ENCODE data around the gene ELFN1.

The ELFN1 gene

DNA sequence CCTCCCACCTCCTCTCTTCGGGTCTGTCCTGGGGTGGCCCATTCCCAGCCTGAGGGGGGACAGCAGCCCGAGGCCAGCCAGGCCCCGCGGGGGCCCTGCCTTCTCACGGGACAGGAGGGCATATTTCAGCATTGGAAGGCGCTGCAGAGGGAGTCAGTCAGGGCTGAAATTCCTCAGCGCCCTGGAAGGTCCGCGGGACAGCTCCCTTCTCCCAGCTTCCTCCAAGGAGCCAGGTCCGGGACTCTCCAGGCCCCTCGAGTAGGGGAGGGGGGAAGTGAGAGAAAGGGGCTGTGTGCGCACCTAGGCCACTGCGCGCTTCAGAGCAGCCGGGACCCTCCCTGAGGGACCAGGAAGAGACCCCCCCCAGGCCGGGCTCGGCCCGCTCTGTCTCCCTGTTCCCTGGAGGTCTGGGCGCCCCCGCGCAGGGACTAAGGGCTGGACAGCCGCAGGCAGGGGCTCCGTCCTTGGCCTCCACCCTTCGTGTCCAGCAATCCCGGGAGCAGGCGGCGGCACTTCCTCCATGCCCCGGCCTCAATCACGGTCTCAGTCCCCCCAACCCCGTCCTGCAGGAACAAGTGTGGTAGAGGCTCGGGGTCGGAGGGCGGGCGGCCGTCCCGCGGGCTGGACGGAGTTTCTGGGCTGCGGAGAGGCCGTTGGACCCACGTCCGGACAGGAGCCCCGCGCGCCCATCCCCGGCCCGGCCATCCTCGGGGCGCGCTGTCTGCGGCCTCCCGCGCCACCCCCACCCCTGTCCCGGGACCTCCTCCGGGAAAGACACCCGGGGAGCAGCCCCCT lies 6.0 kb upstream of the ELFN1 start:
- DNase-seq (ENCODE audit: low read depth in 2 of 2) = no peak

DNA sequence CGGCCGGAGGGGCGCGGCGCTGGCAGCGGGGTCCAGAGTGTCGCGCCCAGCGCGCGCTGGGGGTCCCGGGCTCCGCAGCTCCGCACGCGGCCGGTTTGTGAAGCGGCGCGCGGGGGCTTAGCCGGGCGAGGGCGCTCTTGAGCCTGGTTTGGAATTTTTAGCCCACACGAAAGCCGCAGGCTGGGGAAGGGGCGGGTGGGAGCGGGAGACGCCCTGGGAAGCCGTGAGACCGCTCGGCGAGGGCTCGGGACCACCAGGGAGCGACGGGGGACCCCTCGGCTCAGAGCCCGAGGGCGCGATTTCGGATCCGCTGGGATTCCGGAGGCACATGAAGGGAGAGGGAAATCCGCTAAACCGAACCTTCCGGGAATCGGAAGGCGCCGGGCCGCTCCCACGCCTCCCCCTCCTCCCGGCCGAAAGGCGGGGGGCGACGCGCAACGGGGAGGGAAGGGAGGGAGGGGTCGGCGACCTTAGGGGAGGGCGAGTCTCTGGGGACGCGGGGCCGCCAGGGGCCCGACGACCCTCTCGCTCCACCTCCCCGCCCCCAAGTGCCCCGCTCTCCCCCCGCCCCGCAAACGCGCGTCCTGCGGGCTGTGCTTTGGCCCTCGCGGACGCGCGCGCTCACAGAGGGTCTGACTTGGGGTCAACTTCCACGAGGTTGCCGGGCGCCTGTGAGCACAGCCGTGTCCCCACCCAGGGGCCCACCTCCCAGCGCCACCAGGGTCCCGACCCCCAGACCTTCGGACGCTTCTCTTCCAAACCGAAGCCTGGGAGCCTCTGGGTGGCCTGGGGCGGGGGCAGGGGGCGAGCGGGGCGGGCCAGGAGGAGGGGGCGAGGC lies 5.1 kb upstream of the ELFN1 start:
- DNase-seq (ENCODE audit: low read depth in 2 of 2) = no peak

DNA sequence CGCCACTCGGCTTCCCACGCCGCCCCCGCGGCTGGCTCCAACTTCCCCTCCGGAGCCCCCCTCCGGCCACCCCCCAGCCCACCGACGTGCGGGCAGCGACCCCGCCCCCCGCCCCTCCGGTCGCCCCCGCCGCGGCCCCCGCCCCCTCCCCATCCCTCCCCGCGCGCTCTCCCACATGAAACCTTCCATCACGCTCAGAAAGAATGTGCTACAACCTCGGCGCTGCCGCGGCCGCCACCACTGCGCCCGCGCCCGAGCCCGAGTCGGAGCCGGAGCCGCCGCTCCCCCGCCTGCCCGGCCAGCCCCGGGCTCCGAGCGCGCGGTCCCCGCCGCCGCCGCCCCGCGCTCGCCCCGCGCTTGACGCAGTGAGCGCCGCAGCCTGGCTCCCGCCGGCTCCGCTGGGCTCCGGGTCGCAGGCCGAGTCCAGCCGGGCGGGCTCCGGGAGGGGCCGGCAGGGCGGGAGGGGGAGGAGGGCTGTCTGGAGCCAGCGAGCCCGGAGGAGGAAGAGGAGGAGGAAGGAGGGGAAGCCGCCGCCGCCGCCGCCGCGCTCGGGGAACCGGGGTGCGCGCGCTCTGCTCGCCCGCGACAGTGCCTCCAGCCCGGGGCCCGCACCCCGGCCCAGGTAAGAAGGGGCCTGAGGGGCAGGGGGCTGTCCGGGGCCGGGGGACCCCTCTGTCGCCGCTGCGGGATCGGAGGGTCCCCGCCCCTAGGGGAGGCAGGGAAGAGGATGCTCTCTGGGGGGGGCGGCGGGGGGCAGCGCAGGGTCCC lies 4.3 kb upstream of the ELFN1 start:
- no peak for DNase-seq (ENCODE audit: low read depth in 2 of 2)

DNA sequence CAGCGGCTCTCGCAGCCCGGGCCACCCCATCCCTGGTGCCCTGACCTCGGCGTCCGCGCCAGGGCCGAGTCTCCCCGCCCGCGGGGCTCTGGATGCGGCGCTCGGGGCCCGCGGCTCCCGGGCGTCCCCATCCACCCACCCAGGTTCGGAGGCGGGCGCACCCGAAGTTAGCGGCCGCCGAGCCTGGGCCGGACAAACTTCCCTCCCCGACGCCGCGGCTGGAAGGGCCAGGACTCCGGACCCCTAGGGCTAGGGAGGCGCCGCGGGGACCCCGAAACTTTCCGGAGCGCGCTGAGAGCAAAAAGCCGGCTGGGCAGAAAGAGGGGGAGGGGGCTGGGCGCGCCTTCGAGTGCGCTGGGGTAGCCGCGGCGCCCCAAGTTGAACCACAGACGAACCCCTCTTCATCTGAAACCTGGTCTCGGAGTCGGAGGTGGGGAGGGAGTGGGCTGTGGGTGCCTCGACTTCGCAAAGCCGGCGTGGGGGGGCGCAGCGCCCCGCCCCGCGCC lies 3.7 kb upstream of the ELFN1 start:
- DNase-seq (ENCODE audit: low read depth in 2 of 2) = no peak

DNA sequence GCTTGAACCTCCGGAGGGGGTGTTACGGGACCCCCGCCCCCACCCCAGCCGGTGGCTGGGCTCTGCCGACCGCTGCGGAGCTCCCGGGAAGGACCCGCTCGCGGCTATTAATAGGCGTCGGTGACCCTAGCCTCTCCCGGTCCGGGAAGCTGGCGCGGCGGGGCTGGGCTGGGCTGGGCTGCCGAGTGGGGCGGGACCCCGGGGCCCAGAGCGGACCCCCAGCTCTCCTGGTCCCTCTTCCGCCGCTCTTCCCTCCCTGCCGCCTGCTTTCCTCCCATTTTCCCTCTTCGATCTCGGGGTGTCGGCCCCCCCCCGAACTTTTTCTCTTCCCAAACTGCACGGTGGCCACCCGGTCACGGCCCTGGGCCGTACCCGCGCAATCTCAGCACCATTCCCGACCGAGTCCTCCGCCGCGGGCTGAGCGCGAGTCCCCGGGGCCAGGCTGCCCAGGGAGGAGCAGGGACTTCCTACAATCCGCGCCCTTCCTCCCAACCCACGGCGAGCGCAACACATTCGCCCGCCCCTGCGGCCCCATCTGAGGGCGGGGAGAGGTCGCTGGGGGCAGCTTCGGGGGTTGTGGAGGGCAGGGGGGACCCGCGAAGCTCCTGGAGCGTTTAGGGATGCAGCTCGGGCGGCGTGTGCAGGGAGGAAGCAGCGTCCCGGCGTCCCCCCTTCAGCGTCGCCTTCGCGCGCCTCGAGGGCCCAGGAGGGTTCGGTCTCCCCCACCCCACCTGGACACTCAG lies 3.1 kb upstream of the ELFN1 start:
- DNase-seq (ENCODE audit: low read depth in 2 of 2) = no peak

DNA sequence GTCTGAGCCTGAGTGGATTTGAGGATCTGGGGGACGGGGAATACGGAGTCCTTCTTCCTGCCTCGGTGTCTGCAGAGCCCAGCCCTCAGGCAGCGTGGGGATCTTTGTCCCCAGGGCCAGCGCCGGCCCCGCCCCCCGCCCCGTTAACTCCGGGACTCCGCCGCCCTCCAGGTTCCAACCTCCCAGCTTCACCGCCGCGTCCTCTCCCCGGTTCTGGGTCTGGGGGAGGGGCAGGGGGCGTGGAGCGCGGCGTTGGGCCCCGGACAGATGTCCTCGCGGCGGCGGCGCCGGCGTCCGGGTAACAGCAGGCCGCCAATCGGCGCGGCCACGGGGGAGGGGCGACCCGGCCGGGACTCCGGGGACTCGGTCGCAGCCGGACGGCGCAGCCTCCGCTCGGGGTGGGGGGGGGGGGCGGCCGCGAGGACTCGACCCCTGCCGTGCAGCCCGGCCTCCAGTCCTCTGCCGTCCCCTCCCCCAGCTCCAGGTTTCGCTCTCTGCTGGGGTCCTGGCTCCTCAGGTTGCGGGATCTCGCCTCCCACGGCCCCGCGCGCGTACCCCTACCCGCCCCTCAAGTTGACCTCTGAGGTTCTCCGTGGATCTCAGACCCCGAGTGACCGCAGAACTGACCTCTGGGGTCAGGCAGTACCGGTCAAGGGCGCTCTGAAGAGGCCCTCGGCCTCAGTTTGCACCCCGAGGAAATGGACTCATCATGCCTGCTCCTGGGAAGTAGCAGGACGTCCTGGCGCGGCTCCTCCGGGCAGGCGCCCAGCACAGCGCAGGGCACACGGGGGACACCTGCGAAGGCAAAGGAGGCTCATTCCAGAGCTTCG lies 2.3 kb upstream of the ELFN1 start:
- no peak for DNase-seq (ENCODE audit: low read depth in 2 of 2)

DNA sequence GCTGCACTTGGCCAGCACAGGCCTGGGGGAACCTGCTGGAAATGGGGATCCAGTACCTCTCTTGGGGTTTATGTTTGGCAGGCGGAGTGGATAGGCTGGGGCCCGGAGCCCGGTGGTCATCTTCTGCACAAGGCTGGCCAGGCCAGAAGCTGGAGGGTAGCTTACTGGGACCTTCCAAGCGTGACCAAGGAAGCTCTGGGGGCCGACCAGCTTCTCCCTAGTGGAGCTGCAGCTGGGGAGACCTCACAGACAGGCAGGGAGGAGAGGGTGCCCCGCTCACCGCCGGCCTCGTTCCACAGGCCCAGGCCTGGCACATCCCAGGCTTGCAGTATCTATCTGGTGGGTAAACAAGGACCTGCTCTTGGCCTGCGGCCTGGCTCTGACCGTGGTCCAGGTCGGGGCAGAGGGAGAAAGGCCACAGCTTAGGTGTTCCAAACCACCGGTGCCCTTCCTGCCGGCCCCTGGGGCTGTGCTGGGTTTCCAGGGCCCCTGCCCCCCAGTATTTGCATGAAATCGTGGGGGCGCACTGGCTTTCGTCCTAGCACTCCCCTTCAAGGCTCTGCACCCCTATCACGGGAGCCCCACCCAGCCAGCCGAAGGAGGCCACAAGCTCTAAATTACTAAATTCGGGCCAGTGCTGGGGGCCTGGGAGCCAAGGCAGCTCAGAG lies 1.5 kb upstream of the ELFN1 start:
- no peak for DNase-seq (ENCODE audit: low read depth in 2 of 2)

DNA sequence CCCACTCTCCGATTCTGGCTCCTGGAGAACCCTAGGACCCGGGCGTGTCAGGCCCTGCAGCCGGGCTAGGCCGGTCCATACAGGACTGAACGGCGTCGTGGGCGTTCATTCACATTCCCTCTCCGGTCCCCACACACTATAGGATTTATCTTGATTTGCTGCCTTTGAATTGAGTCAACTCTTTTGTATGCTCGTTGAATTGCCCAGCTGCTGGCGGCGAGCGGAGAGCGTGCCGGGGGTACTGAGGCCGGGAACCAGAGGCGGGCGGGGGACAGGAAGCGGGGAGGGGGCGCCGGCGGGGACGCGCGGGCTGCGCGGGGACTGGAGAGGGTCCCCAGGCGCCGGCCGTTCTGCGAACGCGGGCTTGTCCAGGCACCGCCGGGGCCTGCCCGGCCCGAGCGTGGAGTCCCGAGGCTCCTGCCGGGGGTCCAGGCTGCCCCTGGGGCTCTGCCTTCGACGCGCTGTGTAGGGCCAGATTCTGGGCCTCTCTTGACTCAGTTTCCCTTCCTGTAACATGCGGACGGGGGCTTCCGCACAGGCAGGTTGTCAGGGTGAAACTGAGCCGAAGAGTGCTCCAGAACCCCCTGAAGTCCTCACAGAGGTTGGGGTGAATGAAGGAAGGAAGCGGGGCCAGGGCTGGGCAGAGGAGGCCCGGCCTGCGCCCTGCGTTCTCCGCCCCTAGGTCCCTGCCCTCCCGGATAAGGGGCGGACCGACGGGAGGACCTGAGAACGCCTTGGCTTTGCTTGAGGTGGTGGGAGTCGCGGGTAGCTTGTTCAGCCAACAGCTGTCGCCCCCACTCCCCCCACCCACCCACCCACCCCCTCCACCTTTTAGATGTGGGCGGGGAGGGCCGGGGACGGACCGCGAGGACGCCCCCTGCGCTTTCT lies 769 bp upstream of the ELFN1 start:
- DNase-seq (ENCODE audit: low read depth in 2 of 2) = no peak

DNA sequence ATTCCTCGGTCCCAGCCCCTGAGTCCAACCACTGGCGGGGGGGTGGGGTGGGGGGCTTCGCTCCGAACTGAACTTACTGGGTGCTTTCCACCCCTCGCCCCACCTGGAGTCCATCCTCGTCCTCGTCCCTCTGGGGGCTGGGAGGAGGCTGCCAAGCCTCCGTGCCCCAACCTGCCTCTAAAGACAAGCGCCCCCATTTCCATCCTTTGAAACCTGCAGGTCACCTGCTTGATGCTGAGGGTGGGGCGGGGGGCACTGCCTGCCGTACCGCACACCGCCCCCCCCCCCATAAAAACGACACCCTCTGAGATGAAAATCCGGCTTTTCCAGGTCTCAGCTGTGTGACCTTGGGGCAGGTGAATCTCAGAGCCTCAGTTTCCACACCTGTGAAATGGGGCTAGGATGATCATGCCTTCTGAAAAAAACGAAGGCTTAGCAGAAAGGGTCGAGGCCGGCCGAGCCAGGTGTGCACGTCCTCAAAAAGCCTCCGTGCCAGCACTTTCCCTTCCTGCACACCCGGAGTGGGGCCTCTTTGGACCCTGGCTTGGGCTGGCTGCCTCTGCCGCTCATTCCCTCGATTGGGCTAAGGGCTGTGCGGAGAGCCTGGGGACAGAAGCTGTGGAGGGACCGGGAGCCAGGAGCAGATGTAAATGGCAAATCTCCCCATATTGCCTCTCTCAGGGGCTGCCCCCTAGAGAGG lies 967 bp downstream of the ELFN1 start:
- DNase-seq (ENCODE audit: low read depth in 2 of 2) = no peak

DNA sequence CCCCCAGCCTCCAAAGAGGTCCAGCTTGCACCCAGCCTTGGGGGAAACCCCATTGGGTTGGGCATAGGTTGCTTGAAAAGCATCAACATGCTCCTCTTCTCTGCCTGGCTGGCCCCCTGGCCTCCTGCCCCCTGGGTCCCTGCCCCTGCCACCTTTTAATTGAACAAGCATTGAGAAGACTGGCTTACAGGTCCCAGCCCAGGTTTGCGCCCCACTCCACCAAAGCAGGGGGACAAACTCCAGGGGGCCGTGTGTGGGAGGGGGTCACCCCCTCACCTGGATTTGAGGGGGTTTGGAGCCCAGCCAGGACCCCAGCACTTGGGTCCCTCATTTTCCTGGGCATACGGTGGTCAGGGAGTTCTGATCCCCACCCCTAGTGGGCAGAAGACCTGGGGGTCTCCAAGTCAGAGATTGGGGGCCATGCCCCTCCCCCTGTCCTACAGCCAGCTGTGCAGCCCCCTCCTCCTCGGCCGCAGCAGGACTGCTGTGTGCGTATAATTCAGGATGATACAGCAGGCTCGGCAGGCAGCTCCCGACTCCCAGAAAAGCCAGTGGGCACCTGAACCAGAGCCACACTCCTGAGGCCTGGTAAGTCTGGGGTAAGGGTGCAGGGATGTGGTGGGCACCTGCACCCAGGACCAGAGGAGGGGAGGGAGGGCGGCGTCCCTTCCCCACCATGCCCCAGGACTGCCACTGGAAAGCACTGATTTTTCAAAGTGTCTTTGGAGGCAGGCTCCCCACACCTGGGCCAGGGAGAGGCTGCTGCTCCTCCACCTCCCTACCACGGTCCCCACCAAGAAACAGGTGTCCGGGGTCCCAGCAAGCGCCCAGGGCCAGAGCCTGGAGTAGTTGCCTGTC lies 1.7 kb downstream of the ELFN1 start:
- DNase-seq (ENCODE audit: low read depth in 2 of 2) = no peak

DNA sequence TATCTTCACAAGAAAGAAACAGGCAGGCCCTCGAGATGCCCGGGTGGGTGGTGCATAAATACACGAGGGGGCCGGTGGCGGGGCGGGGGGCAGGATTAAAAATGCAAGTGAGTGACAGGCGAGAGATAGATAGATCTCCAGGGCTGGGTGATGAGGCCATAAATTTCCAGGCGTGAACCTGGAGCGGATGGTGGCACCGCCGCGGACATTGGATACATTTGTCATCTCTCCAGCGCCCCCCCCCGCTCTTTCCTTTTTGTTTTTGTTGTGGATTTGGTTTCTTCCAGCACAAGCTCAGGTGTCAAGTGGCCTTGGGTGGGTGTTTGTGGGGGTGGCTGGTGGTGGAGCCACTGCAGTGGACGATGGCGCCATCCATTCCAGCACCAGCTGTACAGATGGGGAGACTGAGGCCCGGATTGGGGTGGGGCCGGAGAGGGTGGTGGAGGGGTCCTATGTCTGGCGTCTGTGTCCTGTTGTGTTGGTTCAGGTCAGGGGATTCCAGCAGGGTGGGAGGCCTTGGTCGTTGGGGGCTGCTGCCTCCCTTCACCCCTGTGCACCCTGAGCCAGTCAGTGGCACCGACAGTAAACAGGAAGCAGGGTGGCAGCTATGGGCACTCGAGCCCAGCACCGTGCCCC lies 2.9 kb downstream of the ELFN1 start:
- DNase-seq (ENCODE audit: low read depth in 2 of 2) = no peak

DNA sequence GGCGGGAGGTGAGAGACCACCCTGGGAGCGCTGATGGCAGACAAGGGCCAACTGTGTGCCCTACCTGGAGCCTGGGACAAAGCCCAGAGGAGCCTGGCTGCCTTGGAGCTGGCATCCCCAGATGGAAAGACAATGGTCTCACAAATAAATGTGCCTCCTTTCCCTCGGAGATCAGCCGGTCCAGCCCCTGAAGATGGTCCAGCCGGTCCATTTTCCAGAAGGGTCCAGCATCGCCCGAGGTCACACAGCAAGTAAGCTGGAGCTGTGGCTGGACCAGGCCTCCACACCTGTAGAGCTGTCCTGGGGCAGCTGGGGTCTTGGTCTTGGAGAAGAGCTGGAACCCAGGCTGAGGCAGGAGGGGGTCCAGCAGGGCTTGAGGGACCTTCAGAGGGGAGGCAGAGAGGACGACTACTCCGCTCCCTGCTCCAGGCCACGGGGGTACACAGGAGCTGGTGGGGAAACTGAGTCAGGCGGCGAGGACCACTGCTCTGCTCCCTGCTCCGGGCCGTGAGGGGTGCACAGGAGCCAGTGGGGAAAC lies 3.6 kb downstream of the ELFN1 start:
- no peak for DNase-seq (ENCODE audit: low read depth in 2 of 2)

DNA sequence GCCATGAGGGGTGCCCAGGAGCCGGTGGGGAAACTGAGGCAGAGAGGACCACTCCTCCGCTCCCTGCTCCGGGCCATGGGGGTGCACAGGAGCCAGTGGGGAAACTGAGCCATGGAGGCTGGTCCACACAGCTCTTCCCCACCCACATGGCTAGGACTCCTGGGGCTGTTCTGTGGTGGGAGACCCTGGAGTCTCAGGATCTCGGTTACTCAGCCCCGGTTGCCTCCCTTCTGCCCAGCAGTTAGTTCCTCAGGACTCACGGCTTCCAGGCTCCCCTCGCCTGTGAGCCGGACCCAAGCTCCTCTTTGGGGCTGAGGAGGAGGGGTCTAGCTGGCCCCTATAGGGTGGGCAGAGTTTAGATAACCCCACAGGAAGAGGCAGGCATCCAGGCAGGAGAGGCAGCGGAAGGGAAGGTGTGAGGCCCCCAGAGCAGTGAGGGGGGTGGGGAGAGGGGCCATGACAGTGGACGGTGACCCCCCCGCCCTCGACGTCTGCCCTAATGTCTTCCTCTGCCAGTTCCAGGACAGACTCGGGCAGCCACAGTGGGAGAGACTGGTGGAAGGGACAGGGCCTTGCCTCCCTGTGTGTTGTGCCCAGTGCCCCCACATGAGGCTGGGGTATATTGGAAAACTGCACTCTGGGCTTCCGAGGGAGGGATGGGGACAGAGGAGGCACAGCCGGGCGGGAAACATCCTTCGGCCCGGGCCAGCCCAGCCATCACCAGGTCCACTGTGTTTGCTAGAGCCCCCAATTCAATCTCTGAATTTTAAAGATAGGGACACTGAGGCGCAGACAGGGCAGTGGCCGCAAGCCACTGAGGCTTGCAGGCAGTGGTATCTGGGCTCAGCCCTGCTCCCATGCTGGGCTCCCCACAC lies 4.3 kb downstream of the ELFN1 start:
- no peak for DNase-seq (ENCODE audit: low read depth in 2 of 2)

DNA sequence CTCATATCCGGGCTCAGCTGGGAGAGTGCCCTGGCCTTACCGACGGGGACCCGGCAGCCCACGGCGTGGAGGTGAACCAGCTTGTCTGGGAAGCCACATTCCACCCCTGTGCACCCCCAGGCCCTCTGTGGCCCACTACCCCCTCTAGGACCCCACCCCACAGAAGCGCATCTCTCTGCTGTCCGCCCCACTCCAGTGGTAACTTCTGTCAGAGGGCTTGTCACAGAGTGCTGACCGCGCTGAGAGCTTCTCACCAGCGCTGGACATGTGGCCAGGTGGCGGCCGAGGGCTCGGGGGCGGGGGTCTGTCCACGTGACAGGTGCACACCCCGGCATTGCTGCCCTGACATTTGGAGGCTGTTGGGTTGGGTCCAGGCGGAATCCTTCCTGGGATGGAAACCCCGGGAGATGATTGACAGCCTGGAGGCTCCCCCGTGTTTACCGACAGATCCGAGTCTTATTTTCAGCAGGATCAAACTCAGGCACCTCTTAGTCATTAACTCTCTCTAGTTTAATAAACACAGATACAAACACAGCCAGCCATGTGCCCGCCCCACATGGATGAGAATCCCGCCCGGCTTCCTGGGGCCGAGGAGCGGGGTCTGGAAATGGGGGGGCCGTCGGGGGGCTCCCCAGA lies 5.1 kb downstream of the ELFN1 start:
- DNase-seq (ENCODE audit: low read depth in 2 of 2) = no peak

Data from fibroblast of skin of left quadriceps (primary cell).